Stomach (tissue), 9 donors: ENCODE results near the gene SLC35G2. TPM values are rescaled to one million over a fixed set of nuclear protein-coding genes. Genes with fewer than 3 reads are reported as not detected.
A peak's percentile ranks its signal among the peaks of the same experiment; 100 is the strongest.

Experiments used
- DNase-seq, 2 donors: peaks; one replicate each; pipeline versions ENCODE4 v3.0.0 to v3.0.0-alpha.2; 2013 to 2019
- H3K27ac ChIP-seq, 5 donors: fragments of 200-600 bp in 4 of 5; sonication (generic) in 4 of 5; one replicate each; pipeline ENCODE4 v1.5.1; 2013 to 2019; ENCODE audit warnings: mild to moderate bottlenecking in 1 of 5, moderate library complexity in 1 of 5
- H3K27me3 ChIP-seq, 3 donors: fragments of 200-600 bp; sonication (generic); one replicate each; pipeline ENCODE4 v1.5.1; 2017 to 2019; ENCODE audit warnings: mixed run types in 1 of 3
- H3K36me3 ChIP-seq, 4 donors: fragments of 200-600 bp; sonication (generic); 1 replicate in 3 of 4; 2 replicates in 1 of 4; pipeline ENCODE4 v1.5.1; 2016 to 2019
- H3K4me1 ChIP-seq, 4 donors: fragments of 200-600 bp; sonication (generic); one replicate each; pipeline ENCODE4 v1.5.1; 2016 to 2019
- H3K4me3 ChIP-seq, 4 donors: fragments of 200-600 bp; sonication (generic) in 3 of 4; one replicate each; pipeline ENCODE4 v1.5.1; 2016 to 2019; ENCODE audit warnings: mild to moderate bottlenecking in 1 of 4
- H3K9me3 ChIP-seq, 4 donors: fragments of 200-600 bp; sonication (generic); one replicate each; pipeline ENCODE4 v1.5.1; 2016 to 2019
- EP300 ChIP-seq: sonication (generic); formaldehyde crosslinking; IDR thresholded peaks from one replicate; pipeline ENCODE4 v1.6.1; 2017; ENCODE audit warnings: antibody characterized with exemption
- POLR2A ChIP-seq, 4 donors: fragments of 450-650 bp; IDR thresholded peaks; one replicate each; pipeline ENCODE4 v1.6.1; 2016; ENCODE audit warnings: antibody characterized with exemption in 4 of 4, control low read depth in 2 of 4, mild to moderate bottlenecking in 1 of 4, moderate library complexity in 1 of 4
- POLR2AphosphoS5 ChIP-seq, 3 donors: sonication (generic); formaldehyde crosslinking; IDR thresholded peaks; one replicate each; pipeline ENCODE4 v1.6.1; 2016; ENCODE audit warnings: antibody characterized with exemption in 3 of 3
- WGBS, 5 donors: extraction: QIAGEN DNeasy Blood & Tissue Kit in 3 of 5; methylation state at CpG; one replicate each; pipeline versions ENCODE4 v1.1.5 to v1.1.7; 2013 to 2018; 5-methylcytosine and 5-hydroxymethylcytosine counted together
- intact Hi-C: fragments of 100-400 bp; cut with DNase I; formaldehyde crosslinking; loops from one replicate; pipeline ENCODE4 v1.15.1; 2023; ENCODE audit warnings: low total_unique reads
- polyA plus RNA-seq, 3 donors: library from polyadenylated mRNA; stranded (reverse); fragments of 200-250 nt; gene quantifications; one replicate each; pipeline ENCODE4 v1.2.3, GENCODE V29; 2013
- total RNA-seq, 5 donors: library from RNA; depleted of rRNA; stranded (reverse); fragments of >200 nt; gene quantifications; one replicate each; pipeline versions ENCODE4 v1.1.0 to v1.2.3, GENCODE V29; 2014 to 2016
- TF ChIP-seq, protein P1 (sequence below), 7 experiments: fragments of 450-650 bp in 4 of 7; fragments of 200-600 bp in 3 of 7; sonication (generic) in 3 of 7; IDR thresholded peaks; one replicate each; pipeline ENCODE4 v1.5.1; 2016 to 2019; ENCODE audit warnings: antibody characterized with exemption in 7 of 7, control low read depth in 2 of 7, mild to moderate bottlenecking in 1 of 7
- donor health status: healthy with polysubstance abuse.
- donor health status: Bipolar disorder and iron deficiency.
- donor health status: healthy.

Gene SLC35G2
- total and polyA plus RNA-seq, 8 donors = 0.45 to 8.3 (median 2.0) TPM; not detected in 1

DNA sequence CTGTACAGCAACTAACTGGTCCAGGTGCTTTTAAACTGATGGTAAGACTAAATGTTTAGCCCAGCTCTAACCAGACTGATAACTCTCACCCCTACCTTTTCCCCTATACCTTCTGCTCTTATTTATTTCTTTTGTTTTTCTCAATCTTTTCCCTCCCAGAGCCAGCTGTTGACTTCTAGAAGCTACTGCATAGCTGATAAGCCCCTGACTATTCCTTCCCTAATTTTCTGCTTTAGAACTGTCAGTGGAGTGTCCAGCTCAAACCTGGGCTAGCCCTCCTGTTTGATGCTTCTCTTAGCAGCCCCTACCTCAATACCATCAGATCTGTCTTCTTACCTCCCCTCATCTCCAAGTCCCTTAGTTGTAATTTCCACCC lies 20.6 kb downstream of the SLC35G2 start:
- Histone ChIP-seq H3K9me3 (no peaks in the 10 kb centered on the region), H3K36me3 (peaks cover 0 to 6% (median 0%) of the 10 kb centered on the region in 4 donors), H3K27me3 (no peaks in the 10 kb centered on the region), H3K4me3 (no peak overlapping the region), H3K4me1 (peaks cover 0 to 37% (median 17%) of the 10 kb centered on the region in 4 donors), H3K27ac (peak overlapping the region in 2 of 5 donors; percentile 1 to 32)
- no peak for TF ChIP-seq EP300
- TF ChIP-seq, protein P1, sequence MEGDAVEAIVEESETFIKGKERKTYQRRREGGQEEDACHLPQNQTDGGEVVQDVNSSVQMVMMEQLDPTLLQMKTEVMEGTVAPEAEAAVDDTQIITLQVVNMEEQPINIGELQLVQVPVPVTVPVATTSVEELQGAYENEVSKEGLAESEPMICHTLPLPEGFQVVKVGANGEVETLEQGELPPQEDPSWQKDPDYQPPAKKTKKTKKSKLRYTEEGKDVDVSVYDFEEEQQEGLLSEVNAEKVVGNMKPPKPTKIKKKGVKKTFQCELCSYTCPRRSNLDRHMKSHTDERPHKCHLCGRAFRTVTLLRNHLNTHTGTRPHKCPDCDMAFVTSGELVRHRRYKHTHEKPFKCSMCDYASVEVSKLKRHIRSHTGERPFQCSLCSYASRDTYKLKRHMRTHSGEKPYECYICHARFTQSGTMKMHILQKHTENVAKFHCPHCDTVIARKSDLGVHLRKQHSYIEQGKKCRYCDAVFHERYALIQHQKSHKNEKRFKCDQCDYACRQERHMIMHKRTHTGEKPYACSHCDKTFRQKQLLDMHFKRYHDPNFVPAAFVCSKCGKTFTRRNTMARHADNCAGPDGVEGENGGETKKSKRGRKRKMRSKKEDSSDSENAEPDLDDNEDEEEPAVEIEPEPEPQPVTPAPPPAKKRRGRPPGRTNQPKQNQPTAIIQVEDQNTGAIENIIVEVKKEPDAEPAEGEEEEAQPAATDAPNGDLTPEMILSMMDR (IDR thresholded peaks at IDR 0.05) = no peak
- TF ChIP-seq POLR2AphosphoS5 (IDR thresholded peaks at IDR 0.05) = no peak
- TF ChIP-seq POLR2A (IDR thresholded peaks at IDR 0.05) = no peak
- intact Hi-C loops = no loop called here
- DNase-seq = no peak

DNA sequence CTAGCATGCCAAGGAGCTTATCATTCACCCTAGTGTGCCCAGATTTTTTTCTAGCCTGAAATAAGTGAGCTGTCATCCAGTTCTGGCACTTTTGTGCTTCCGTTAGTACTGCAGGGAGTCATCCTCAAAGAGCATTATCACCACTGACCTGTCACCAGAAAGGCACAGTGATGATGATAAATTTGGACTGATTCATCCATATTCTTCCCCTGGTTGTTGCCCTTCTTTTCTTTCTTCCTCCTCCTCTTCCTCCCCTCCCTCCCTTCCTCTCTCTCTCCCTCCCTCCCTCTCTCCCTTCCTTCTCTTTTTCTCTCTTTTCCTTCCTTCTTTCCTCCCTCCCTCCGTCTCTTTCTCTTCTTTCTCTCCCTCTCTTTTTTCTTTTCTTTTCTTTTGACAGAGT lies 21.3 kb downstream of the SLC35G2 start:
- Histone ChIP-seq H3K27me3 (no peaks in the 10 kb centered on the region), H3K4me1 (peaks cover 0 to 37% (median 16%) of the 10 kb centered on the region in 4 donors), H3K9me3 (no peaks in the 10 kb centered on the region), H3K36me3 (peaks cover 0 to 6% (median 0%) of the 10 kb centered on the region in 4 donors), H3K27ac (no peak overlapping the region), H3K4me3 (no peak overlapping the region)
- DNase-seq = no peak
- 88 to 95% (median 89%) methylated on average over 2 of the region's 2 CpGs for WGBS, 5 donors
- intact Hi-C loops = no loop called here
- TF ChIP-seq, protein P1 (IDR thresholded peaks at IDR 0.05) = no peak
- TF ChIP-seq POLR2A (IDR thresholded peaks at IDR 0.05) (no peak), POLR2AphosphoS5 (IDR thresholded peaks at IDR 0.05) (no peak), EP300 (no peak)

DNA sequence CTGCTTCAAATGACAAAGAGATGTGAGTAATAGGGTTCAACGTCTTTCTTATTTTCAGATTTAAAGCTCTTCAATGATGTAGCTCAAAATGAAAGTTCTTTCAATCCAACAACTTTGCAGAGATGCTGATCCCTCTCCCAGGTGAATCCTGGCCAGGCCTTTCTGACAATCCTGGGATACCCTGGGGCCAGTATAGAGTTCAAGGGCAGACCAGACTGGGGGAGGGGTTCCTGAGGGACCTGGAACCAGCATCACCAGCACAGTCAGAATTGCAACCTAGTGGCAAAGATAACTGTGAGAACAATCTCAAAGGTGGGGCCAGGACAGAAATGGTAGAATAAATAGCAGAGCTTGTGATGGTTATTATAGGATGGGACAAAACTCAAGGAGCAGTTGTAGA lies 23.4 kb downstream of the SLC35G2 start:
- WGBS, 5 donors = 84 to 97% (median 90%) methylated on average over 1 of the region's 1 CpG
- H3K4me1 ChIP-seq = peaks cover 0 to 23% (median 8%) of the 10 kb centered on the region in 4 donors
- no peak overlapping the region for H3K4me3 ChIP-seq
- no peak overlapping the region for H3K27ac ChIP-seq
- intact Hi-C loops = no loop called here
- DNase-seq = no peak
- no peaks in the 10 kb centered on the region for H3K27me3 ChIP-seq
- peaks cover 0 to 14% (median 3%) of the 10 kb centered on the region in 4 donors for H3K36me3 ChIP-seq
- no peaks in the 10 kb centered on the region for H3K9me3 ChIP-seq
- TF ChIP-seq, protein P1 (IDR thresholded peaks at IDR 0.05) = no peak

DNA sequence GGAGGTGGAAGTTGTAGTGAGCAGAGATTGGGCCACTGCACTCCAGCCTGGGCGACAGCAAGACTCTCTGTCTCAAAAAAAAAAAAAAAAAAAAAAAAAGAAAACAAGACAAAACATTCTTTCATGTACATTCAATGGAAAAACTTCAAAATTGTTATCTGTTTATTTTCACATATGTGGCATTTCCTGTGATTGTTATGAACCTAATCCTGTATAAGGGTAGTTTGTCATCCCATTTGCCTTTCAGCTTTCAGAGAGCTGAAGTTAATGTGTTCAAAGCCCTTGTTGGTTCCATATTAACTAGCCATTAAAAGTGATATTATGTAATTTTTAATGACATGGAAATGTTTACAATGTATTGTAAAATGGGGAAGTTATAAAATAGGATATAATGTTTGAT lies 25.8 kb downstream of the SLC35G2 start:
- Histone ChIP-seq H3K27ac (no peak overlapping the region), H3K4me1 (peaks cover 0 to 6% (median under 1%) of the 10 kb centered on the region in 4 donors), H3K27me3 (no peaks in the 10 kb centered on the region), H3K9me3 (no peaks in the 10 kb centered on the region), H3K4me3 (no peak overlapping the region), H3K36me3 (peaks cover 0 to 14% (median 3%) of the 10 kb centered on the region in 4 donors)
- intact Hi-C loops = no loop called here
- 92 to 100% (median 93%) methylated on average over 1 of the region's 1 CpG for WGBS, 5 donors
- TF ChIP-seq, protein P1 (IDR thresholded peaks at IDR 0.05) = no peak
- TF ChIP-seq POLR2AphosphoS5 (IDR thresholded peaks at IDR 0.05) (no peak), POLR2A (IDR thresholded peaks at IDR 0.05) (no peak), EP300 (no peak)
- no peak for DNase-seq
